Mesendoderm (in vitro differentiated cells): ENCODE measurements around the gene AHNAK2.

Source experiments
- DNase-seq: peaks from one replicate; pipeline ENCODE4 v3.0.0; 2013
- H2AK5ac ChIP-seq: 2 replicates; pipeline ENCODE4 v1.6.1; 2013; ENCODE audit warnings: low read length, inconsistent platforms
- H2BK120ac ChIP-seq: 2 replicates; pipeline ENCODE4 v1.6.1; 2013; ENCODE audit warnings: low read depth, mild to moderate bottlenecking, low read length, moderate library complexity, mixed read lengths
- H2BK15ac ChIP-seq: replicated peaks from 2 replicates; pipeline ENCODE4 v1.6.1; 2013; ENCODE audit warnings: low read depth, mild to moderate bottlenecking, moderate library complexity
- H2BK5ac ChIP-seq: 2 replicates; pipeline ENCODE4 v1.6.1; 2013; ENCODE audit warnings: low read length, inconsistent platforms
- H3K18ac ChIP-seq: 2 replicates; pipeline ENCODE4 v1.6.1; 2013; ENCODE audit warnings: mild to moderate bottlenecking, low read length, mixed read lengths
- H3K23ac ChIP-seq: one replicate; pipeline ENCODE4 v1.6.1; 2013; ENCODE audit warnings: low read length
- H3K27ac ChIP-seq: 2 replicates; pipeline ENCODE4 v1.5.1; 2013; ENCODE audit warnings: low read depth, mild to moderate bottlenecking, inconsistent platforms, low read length, moderate library complexity
- H3K27me3 ChIP-seq: 2 replicates; pipeline ENCODE4 v1.6.1; 2013; ENCODE audit warnings: low read length, control low read depth, mild to moderate bottlenecking, inconsistent platforms; ENCODE audit not compliant: insufficient read depth, poor library complexity
- H3K36me3 ChIP-seq: 2 replicates; pipeline ENCODE4 v1.6.1; 2013; ENCODE audit warnings: low read length, inconsistent platforms; ENCODE audit not compliant: control insufficient read depth, insufficient read depth
- H3K4ac ChIP-seq: one replicate; pipeline ENCODE4 v1.6.1; 2013; ENCODE audit warnings: low read depth, mild to moderate bottlenecking, low read length, moderate library complexity
- H3K4me1 ChIP-seq: 2 replicates; pipeline ENCODE4 v1.6.1; 2013; ENCODE audit warnings: low read depth, low read length, inconsistent platforms; ENCODE audit not compliant: control insufficient read depth
- H3K4me2 ChIP-seq: 2 replicates; pipeline ENCODE4 v1.6.1; 2013; ENCODE audit warnings: low read length
- H3K4me3 ChIP-seq: 2 replicates; pipeline ENCODE4 v1.5.1; 2013; ENCODE audit warnings: mild to moderate bottlenecking, low read length
- H3K56ac ChIP-seq: one replicate; pipeline ENCODE4 v1.6.1; 2013; ENCODE audit warnings: low read length
- H3K79me1 ChIP-seq: 2 replicates; pipeline ENCODE4 v1.6.1; 2013; ENCODE audit warnings: low read length, inconsistent platforms
- H3K79me2 ChIP-seq: 2 replicates; pipeline ENCODE4 v1.6.1; 2013; ENCODE audit warnings: mild to moderate bottlenecking, low read length; ENCODE audit not compliant: control insufficient read depth, insufficient read depth
- H3K9ac ChIP-seq: 2 replicates; pipeline ENCODE4 v1.6.1; 2013; ENCODE audit warnings: low read length, inconsistent platforms
- H4K5ac ChIP-seq: one replicate; pipeline ENCODE4 v1.6.1; 2013; ENCODE audit warnings: low read length
- H4K8ac ChIP-seq: one replicate; pipeline ENCODE4 v1.6.1; 2013; ENCODE audit warnings: low read depth, mild to moderate bottlenecking, control low read depth, low read length, moderate library complexity
- WGBS: extraction: QIAGEN DNeasy Blood & Tissue Kit; methylation state at CpG from one replicate; pipeline ENCODE4 v1.1.7; 2013; ENCODE audit warnings: low lambda C conversion rate, missing lambda C conversion rate; ENCODE audit not compliant: insufficient coverage; ENCODE audit errors: extremely low coverage; 5-methylcytosine and 5-hydroxymethylcytosine counted together

Gene AHNAK2

DNA sequence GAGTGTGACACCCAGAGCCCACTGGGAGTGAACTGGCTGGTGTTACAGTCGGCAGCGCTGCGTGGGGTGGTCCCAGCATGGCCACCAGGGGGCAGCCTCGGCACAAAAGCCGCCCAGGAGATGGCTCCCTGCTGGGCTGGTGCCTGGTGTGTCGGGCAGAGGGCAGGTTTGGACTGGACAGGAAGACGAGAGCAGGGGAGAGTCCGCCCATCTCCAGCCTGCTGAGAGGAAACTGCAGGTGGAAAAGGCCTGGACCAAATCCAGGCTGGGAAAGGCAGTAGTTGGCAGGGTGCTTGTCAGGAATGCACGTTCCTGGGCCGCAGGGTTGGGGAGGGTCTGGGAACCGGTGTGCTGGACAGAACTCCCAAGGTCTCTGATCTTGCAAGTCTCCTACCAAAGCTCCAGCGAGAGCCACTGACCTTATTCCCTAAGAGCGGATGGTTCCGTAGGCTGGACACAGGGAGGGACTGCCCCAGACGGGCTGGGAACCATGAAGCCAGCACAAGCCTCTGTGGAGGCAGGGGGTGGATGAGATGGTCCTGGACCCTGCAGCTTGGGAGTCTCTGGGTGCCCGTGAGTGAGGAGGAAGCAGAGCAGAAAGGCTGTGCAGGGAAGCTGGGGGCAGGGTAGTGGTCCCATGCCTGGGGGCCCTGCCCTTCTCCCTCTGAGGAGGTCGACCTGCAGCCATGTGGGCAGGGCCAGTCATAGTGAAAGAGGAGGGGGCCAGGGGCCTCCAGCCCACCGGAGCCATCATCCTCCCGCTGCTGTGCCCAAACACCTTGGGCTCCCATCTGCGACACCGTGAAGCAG is 1.8 kb downstream of the AHNAK2 start:
- Histone ChIP-seq H3K36me3 (no peaks in the 10 kb centered on the region), H3K18ac (no peak overlapping the region), H4K5ac (no peak overlapping the region), H3K4me1 (no peaks in the 10 kb centered on the region), H3K56ac (no peak overlapping the region), H3K27ac (no peak overlapping the region), H3K79me1 (no peaks in the 10 kb centered on the region), H3K4me3 (no peak overlapping the region), H4K8ac (no peak overlapping the region), H3K4ac (no peak overlapping the region), H3K23ac (no peak overlapping the region), H2BK120ac (no peak overlapping the region), H3K4me2 (no peak overlapping the region), H2AK5ac (no peak overlapping the region), H2BK15ac (no peak overlapping the region), H3K9ac (no peak overlapping the region), H3K27me3 (no peaks in the 10 kb centered on the region), H2BK5ac (no peak overlapping the region), H3K79me2 (no peaks in the 10 kb centered on the region)
- DNase-seq = peak; percentile 71
- no CpG with 5 or more reads among the region's 21 CpGs for WGBS

DNA sequence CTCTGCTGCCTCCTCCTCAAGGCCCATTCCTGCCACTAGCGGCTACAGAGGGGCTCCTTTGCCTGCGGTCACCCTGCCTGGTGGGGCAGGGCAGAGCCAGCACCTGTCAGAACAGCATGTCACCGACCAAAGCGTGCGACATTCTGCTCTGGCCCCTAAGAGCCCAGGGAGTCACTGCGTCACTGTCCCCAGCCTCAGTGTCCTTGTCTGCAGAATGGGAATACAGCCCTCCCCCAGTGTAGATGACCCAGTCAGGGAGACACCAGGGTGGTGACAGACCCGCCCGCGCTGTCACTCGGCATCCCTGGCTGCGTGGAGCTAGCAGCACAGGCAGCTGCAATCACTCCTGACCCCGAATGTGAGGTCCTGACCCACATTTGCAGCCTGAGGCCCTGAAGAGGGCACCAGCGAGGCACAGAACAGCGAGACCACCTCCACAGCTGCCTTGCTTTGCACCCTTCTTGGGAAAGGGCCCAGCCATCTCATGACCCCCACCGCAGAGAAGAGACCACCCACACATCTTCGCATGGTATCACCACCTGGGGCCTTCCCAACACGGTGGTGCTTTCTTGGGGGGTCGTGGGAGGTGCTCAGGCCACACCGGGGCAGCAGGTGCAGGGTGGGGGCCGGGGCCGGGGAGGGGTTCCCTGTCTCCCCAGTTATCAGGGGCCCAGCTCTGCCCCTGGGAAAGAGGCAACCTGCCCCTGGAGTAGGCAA is 2.5 kb downstream of the AHNAK2 start:
- no peak overlapping the region for H2BK120ac ChIP-seq
- H2AK5ac ChIP-seq = no peak overlapping the region
- no peaks in the 10 kb centered on the region for H3K27me3 ChIP-seq
- H3K56ac ChIP-seq = no peak overlapping the region
- no peak overlapping the region for H3K18ac ChIP-seq
- no peak overlapping the region for H3K4me2 ChIP-seq
- no peak overlapping the region for H2BK5ac ChIP-seq
- H3K27ac ChIP-seq = no peak overlapping the region
- no peak overlapping the region for H4K5ac ChIP-seq
- no peak overlapping the region for H2BK15ac ChIP-seq
- H3K36me3 ChIP-seq = no peaks in the 10 kb centered on the region
- WGBS = no CpG with 5 or more reads among the region's 21 CpGs
- no peak overlapping the region for H4K8ac ChIP-seq
- H3K4me1 ChIP-seq = no peaks in the 10 kb centered on the region
- H3K79me1 ChIP-seq = no peaks in the 10 kb centered on the region
- no peak overlapping the region for H3K4me3 ChIP-seq
- H3K4ac ChIP-seq = no peak overlapping the region
- H3K9ac ChIP-seq = no peak overlapping the region
- H3K79me2 ChIP-seq = no peaks in the 10 kb centered on the region
- peak; percentile 53 for DNase-seq
- no peak overlapping the region for H3K23ac ChIP-seq

DNA sequence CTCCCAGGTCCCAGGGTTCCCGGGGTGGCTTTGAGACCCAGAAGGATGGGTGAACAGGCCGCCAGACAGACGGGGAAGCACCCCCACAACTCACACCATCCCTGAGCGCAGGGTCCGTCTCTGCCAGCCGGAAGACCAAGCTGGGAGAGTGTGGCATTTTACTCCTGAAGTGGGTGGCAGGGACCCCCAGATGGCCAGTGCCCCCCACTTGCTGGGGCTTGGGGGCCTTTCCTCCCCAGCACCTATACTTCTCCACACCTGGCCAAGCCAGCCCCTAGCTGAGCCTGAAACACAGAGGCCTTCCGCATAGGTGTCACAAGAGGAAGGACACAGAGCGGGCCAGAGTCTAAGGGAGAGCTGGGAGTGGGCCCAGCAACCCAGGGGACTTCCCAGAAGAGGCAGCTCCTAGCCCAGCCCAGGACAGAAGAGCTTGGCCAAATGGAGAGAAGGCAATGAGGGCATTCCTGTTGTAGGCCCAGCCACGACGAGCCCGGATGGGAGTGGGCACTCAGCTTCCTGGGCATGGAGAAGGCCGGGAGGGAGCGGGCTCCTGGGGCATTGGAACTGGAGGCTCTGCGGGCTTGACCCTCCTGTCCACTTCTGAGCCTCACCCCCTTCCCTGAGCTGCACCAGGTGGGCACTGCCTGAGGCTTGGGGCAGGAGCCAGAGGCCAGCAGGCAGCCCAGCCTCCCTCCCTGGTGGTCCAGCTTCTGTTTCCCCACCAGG is 3.3 kb downstream of the AHNAK2 start:
- Histone ChIP-seq H2AK5ac (no peak overlapping the region), H3K27me3 (no peaks in the 10 kb centered on the region), H2BK15ac (no peak overlapping the region), H3K36me3 (no peaks in the 10 kb centered on the region), H3K27ac (no peak overlapping the region), H4K5ac (no peak overlapping the region), H3K23ac (no peak overlapping the region), H2BK120ac (no peak overlapping the region), H3K4me3 (no peak overlapping the region), H3K9ac (no peak overlapping the region), H3K79me2 (no peaks in the 10 kb centered on the region), H3K4ac (no peak overlapping the region), H3K79me1 (no peaks in the 10 kb centered on the region), H3K56ac (no peak overlapping the region), H3K4me1 (no peaks in the 10 kb centered on the region), H2BK5ac (no peak overlapping the region), H3K4me2 (no peak overlapping the region), H4K8ac (no peak overlapping the region), H3K18ac (no peak overlapping the region)
- DNase-seq = no peak
- WGBS = no CpG with 5 or more reads among the region's 14 CpGs

DNA sequence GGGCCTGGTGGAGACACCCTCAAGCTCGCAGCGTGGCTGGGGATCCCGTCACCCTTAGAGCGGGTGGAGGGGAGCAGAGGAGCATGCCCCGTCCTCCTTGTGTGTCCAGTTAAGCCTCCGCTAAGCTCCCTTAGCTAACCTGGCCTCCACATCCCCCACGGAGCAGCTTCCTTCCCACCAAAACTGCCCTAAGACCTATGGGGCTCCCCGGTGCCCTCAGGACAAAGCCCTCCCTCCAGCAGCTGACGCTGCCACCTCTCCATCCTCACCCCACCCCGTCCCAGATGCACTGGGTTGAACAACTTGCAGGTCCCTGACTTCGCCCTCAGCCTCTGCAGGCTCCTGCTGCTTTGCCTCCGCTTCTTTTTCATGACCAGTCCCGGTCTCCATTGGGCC is 4.0 kb downstream of the AHNAK2 start:
- H3K4me2 ChIP-seq = no peak overlapping the region
- H4K8ac ChIP-seq = no peak overlapping the region
- no peak overlapping the region for H4K5ac ChIP-seq
- no peaks in the 10 kb centered on the region for H3K36me3 ChIP-seq
- no peak overlapping the region for H3K18ac ChIP-seq
- H3K27me3 ChIP-seq = no peaks in the 10 kb centered on the region
- WGBS = no CpG with 5 or more reads among the region's 13 CpGs
- no peak overlapping the region for H2BK5ac ChIP-seq
- H2AK5ac ChIP-seq = no peak overlapping the region
- H3K4ac ChIP-seq = no peak overlapping the region
- no peak overlapping the region for H3K4me3 ChIP-seq
- no peaks in the 10 kb centered on the region for H3K79me1 ChIP-seq
- no peak overlapping the region for H2BK15ac ChIP-seq
- no peak overlapping the region for H3K27ac ChIP-seq
- no peak overlapping the region for H3K56ac ChIP-seq
- DNase-seq = no peak
- no peaks in the 10 kb centered on the region for H3K4me1 ChIP-seq
- no peaks in the 10 kb centered on the region for H3K79me2 ChIP-seq
- H3K9ac ChIP-seq = no peak overlapping the region
- no peak overlapping the region for H3K23ac ChIP-seq
- no peak overlapping the region for H2BK120ac ChIP-seq

DNA sequence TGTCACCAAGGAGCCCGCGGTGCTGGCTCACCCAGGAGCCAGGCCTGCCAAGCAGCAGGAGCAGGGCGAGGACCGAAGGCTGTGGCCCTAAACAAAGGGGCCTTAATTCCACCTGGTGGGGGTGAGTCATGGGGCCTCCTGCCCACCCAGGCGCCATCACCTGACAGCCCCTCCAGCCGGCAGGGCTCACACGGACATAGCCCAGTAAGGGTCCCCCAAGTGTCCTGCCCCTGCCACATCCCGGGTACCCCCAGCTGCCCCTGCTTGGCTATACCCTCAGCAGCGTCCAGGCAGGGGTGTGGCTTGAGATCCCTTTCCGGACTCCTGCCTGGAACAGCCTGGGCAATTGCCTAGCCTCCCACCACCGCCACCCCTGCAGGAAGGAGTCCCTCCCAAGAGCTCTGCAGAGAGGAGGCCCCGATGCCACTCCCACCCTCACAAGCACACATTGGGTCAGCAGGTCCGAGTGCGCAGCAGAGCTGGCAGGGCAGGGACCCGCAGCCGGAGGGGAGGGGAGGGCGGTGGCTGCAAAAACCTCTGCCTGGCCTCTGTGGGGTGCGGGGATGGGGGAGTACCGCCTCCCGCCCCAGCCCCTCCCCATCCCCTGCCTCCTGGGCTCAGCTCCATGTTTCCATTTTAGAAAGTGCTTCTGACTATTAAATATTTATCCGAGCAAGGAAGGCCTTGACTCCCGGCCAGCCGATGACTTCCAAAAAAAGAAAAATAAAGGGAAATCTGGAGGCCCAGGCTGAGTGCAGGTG is 4.6 kb downstream of the AHNAK2 start:
- Histone ChIP-seq H2BK5ac (no peak overlapping the region), H3K27me3 (no peaks in the 10 kb centered on the region), H4K8ac (no peak overlapping the region), H3K4ac (no peak overlapping the region), H2AK5ac (no peak overlapping the region), H4K5ac (no peak overlapping the region), H3K56ac (no peak overlapping the region), H3K4me1 (no peaks in the 10 kb centered on the region), H3K4me3 (no peak overlapping the region), H2BK120ac (no peak overlapping the region), H3K79me1 (no peaks in the 10 kb centered on the region), H3K27ac (no peak overlapping the region), H3K36me3 (no peaks in the 10 kb centered on the region), H3K18ac (no peak overlapping the region), H3K23ac (no peak overlapping the region), H3K79me2 (no peaks in the 10 kb centered on the region), H3K9ac (no peak overlapping the region), H3K4me2 (no peak overlapping the region), H2BK15ac (no peak overlapping the region)
- no CpG with 5 or more reads among the region's 23 CpGs for WGBS
- DNase-seq = peak; percentile 42
